Right ventricle myocardium superior (tissue), 1 donor: ENCODE results near the gene ST3GAL2. TPM values are rescaled to one million over a fixed set of nuclear protein-coding genes. Genes with fewer than 3 reads are reported as not detected.

Experiments used
- ATAC-seq: fragments of 200-7000 bp; cut with Tn5 transposase; one replicate; pipeline ENCODE4 v1.9.1; 2020; ENCODE audit warnings: mild to moderate bottlenecking; ENCODE audit not compliant: poor library complexity
- DNase-seq: peaks from one replicate; pipeline ENCODE4 v3.0.0-alpha.2; 2020
- intact Hi-C: fragments of 100-400 bp; cut with DNase I; formaldehyde crosslinking; loops from one replicate; pipeline ENCODE4 v1.11.2; 2022
- long read RNA-seq: library from polyadenylated mRNA; unstranded; transcript quantifications from one replicate; pipeline ENCODE4 v2.0.0, GENCODE V29; 2021
- total RNA-seq: library from RNA; stranded (reverse); fragmentation: NEBNext Ultra II Directional; extraction: Animal tissue kit (Norgen Biotek cat#: 25700); gene quantifications from one replicate; pipeline ENCODE4 v1.2.1, GENCODE V29; 2021
- donor health status: DM: no; HTN: yes; CAD: no; lungs with severe emphysema.

The ST3GAL2 gene, protein sequence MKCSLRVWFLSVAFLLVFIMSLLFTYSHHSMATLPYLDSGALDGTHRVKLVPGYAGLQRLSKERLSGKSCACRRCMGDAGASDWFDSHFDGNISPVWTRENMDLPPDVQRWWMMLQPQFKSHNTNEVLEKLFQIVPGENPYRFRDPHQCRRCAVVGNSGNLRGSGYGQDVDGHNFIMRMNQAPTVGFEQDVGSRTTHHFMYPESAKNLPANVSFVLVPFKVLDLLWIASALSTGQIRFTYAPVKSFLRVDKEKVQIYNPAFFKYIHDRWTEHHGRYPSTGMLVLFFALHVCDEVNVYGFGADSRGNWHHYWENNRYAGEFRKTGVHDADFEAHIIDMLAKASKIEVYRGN
- 19.6 TPM for total RNA-seq
- long read RNA-seq, full-length matches to known transcripts, result 35 of 57 reads
- long read RNA-seq, partial matches to known transcripts, result 3 of 57 reads
- long read RNA-seq, other reads (novel, unspliced or antisense), result 19 of 57 reads

DNA sequence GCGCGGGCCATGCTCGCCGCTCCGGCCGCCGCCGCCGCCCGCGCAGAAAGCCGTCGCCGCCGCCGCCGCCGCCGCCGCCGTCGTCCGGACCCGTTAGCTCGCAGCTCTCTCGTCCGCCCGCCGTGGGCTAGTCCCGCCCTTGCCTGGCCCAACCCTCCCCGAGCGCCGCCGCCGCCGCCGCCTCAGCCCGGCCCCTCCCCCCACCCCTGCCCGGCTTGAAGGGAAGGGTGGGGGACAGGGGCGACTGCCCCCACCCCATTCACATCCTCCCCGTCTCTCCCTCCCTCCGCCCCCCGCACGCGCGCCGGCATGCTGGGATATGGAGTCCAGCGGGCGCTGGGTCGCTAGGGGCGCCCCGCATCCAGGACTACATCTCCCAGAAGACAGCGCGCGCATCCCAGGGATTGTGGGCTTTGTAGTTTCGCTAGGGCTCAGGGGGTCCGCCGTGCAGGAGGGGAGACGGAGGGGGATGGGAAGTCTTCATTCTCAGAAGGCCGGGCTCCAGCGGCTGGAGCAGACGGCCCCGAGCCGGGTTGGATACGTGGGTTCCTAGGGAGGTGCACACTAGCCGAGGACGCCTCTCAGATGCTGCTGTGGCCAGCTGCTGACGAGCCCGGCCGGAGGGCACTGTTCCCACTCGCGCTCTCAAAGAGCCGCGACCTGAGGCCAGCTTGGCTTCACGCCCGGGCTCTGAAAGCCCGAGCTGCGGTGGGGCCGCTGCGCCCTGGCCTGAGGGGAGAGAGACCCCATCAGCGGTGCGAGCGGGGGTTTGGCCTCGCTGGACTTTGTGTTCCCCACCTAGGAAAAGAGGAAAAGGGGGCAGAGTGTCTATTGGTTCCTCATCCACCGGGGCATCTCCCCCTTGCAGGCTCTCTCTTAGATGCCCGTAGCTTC lies at the start of gene ST3GAL2:
ST3GAL2 (minus strand) TSS at position 132 of the 894 bp plus-strand sequence. CDS start 40,570 bp downstream, outside the sequence.
- intact Hi-C loops, result loop anchor here (5.0 kb wide), 1 partner anchor 52 kb away; no protein-coding TSS in a partner anchor
- peak; percentile 98 for ATAC-seq
- DNase-seq, result peak; percentile 97

DNA sequence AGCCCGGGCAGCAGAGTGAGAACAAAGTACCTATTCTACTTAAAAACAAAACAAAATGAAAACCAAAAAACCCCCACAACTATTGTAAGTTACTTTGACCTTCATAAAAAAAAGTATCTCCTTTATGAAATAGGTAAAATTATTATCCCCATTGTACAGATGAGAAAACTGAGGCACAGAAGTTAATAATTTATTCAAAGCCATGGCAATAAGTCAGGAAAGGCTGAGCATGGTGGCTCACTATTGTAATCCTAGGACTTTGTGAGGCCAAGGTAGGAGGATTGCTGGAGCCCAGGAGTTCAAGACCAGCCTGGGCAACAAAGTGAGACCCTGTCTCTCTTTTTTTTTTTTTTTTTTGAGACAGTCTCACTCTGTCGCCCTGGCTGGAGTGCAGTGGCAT lies 46.0 kb upstream of the ST3GAL2 start:
- ATAC-seq (no peak), DNase-seq (no peak)
- intact Hi-C loops, result no loop called here

DNA sequence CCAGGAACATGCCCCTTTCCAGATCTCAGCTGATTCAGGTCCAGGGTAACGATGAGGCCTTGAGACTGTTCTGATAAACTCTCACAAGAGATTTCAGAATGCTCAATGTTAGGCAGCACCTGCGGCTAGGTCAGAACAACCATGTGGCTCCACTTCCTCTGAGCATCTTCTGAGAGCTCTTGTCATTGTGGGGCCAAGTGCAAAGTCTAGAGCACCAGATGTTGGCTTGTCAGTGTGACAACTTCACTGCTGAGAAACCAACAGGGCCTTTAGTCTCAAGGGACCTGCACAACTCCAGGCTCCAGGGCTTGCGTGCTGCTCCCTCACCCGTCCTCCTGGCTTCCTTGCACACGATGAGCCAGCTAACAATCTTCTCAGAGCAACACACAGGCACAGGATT lies 44.5 kb upstream of the ST3GAL2 start:
- ATAC-seq (no peak), DNase-seq (no peak)
- intact Hi-C loops, result no loop called here

DNA sequence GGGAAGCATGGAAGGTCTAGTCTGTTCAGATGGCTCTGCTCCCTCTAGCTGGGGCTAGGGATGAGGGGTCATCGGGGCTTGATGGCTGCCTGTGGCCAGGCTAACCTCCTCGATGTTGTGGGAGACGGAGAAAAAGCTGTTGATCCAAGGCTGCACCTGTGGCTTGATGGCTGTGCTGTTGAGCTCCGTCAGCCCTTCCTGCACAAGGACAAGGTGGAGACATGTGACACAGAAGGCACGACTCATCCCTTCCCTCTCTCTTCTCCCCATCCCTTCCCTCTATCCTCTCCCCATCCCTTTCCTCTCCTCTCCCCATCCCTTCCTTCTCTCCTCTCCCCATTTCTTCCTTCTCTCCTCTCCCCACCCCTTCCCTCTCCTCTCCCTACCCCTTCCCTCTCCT lies 43.7 kb upstream of the ST3GAL2 start:
- DNase-seq (no peak), ATAC-seq (no peak)
- intact Hi-C loops, result no loop called here

DNA sequence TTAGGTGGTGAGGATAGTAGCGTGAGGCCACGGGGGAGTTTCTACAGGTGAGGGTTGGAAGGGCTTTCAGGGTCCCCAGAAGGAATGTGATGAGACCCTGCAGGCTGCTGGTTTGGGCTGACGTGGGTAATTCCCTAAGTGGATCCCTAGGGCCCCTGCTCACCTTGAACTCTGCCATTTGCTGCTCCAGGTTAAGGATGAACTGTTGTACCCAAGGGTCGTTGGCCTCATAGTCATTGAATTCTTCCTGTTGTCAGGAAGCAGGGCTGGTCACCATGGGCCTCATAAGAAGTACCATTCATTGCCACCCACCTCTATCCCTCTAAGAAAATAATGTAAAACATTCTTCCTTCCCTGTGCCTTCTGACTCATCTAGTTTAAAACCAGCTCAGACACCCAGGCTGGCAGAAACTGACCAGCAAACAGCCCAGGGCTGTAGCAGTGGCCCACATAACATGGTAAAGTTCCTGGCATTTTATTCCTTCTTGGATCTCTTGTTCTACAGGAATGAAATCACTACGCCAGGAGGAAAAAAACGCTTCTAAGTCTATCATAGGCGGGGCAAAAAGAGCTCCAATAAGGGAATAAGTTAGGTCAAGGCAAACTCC lies 43.1 kb upstream of the ST3GAL2 start:
- intact Hi-C loops, result no loop called here
- ATAC-seq (no peak), DNase-seq (no peak)

DNA sequence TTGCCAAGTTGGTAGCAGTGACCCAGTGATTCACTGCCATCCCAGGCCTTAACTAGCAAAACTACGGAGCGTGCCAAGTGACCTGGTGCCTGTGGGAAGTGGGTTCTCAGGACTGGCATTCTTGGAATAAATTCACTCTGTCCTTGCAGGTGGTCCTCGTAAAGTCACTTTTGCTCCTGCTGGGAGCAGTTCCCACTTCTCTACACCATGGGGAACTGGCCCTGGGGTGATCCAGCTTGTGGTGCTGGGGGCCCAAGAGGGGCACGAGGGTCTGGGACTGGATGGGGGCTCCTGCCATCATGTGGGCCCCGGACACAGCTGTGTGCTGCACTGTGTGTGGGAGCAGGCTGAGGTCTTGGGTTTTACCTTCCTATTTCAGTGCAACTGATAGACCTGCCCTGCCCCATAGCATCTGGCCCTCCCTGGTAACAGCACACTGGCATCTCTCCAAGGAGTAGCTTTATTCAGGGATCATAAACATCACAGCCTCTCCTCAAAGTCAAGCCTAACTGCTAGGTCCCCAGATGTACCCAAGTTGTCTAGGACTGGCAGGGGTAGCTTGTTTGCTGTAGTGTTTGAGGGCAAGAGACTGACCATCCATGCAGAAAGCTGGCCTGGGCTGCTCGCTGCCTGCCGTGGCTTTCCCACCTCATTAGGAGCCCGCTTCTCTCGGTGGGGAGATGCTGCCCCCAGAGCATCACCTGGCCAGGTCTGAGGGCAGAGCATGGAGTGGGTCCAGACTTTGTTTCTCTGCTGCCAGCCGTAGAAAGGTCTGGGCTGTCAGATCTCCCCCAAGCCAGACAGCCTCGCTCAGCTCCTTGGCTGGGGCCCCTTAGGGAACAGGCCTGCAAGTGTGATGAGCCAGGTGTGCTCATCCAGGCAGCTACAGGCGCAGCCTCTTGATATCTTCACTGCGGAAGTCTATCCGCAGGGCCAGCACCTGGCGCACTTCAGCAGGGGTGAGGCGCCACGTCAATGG lies 41.5 kb upstream of the ST3GAL2 start:
- intact Hi-C loops, result no loop called here
- DNase-seq (no peak), ATAC-seq (no peak)

DNA sequence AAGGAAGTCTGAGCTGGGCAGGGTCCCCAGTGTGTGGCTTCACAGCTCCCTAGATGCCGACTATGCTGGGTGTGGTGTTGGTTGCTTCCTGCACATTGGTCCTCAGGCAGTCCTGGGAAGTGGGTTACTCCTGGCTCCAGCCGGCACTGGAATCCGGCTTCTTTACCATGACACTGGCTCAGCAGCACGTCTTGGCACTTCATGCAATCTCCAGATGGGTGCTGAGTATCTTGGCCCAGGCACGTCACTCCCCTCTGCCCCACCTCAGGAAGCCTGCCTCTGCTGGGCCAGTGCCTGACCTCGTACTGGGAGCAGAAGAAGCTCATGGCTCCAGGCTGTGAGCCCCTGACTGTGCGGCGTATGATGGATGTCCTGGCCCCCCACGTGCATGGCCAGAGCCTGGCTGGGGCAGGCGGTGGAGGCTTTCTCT lies 40.0 kb upstream of the ST3GAL2 start:
- ATAC-seq (peak; percentile 28), DNase-seq (no peak)
- intact Hi-C loops, result loop anchor here (5.0 kb wide), 1 partner anchor 87 kb away; no protein-coding TSS in a partner anchor

DNA sequence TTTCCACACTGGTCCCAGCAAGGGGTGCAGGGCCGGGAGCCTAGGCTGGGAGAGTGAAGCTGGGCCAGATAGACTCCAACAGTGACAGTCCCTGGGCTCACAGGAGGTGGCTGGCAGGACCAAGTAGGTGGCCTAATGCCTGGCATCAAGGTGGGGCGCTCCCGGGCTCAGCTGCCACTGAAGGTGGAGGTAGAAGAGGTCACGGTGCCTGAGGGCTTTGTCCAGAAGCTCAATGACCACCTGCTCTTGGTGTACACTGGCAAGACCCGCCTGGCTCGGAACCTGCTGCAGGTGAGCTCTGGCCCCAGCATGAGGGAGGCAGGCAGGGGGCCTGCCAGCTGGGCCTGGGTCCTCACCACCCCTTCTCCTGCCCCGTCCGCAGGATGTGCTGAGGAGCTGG lies 39.3 kb upstream of the ST3GAL2 start:
- no peak for DNase-seq
- intact Hi-C loops, result loop anchor here (5.0 kb wide), 1 partner anchor 86 kb away; no protein-coding TSS in a partner anchor

DNA sequence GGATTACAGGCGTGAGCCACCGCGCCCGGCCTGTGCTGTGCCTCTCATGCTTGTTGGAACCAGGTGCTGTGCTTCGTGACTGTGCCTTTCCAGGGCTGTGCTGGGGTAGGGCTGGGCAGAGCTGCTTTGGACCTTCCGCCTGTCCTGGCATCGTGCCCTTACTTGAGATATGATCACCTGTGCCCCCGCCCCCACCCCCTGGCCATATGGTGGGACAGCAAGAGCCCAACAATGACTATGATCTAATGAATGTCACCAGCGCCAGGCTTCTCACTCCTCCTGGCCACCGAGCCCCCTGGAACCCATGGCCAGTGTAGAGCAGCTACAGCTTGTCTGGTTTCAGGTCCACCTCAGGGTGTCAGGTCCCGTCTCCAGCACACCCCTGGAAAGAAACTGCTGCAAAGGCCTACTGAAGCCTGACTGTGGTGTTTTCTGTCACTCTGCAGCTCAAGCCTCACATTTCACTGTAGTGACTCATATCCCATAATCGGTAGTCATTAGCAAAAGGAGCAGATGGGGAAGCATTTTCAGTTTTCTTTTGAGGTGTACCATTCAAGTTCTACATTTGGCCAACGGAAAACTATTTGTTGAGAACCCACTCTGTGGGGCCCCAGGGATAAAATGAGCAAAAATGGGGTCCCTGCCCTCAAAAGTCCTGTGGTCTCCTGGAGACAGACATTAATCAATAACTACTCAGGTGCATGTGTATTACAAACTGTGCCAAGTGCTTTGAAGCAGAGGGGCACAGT lies 37.5 kb upstream of the ST3GAL2 start:
- DNase-seq, result no peak
- peak; percentile 58 for ATAC-seq
- intact Hi-C loops, result loop anchor here (5.0 kb wide), 1 partner anchor 84 kb away; no protein-coding TSS in a partner anchor

More for the DNA sequence above, 39.3 kb upstream of the ST3GAL2 start:
- no peak for ATAC-seq

DNA sequence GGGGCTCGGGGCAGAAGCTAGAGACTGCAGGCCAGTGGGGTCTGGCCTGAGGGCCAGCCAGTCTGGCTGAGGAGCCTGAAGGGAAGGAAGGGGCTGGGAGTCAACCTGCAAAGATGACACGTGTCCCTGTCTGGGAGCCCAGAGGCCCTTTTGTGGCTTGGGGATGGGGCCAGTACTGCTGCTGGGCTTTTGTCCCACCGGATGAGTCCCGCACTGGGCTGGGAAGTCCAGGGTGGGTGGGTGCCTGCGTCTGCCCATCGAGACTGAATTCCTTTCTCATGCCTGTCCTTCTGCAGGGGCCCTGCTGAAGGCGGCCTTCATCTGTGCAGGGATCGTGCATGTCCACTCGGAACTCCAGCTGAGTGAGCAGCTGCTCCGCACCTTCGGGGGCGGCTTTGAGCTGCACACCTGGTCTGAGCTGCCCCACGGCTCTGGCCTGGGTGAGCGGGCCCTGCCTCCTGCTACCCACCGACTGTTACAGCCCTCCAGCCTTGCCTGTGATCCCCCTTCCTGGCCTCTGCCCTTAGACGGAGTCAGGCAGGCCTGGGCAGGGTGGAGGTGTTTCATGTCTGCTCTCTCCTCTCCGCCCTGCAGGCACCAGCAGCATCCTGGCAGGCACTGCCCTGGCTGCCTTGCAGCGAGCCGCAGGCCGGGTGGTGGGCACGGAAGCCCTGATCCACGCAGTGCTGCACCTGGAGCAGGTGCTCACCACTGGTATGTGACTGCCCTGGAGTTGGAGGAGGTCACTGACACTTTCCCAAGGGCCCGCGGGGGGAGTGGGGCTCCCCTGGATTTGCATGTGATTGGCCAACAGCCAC lies 36.4 kb upstream of the ST3GAL2 start:
- intact Hi-C loops, result loop anchor here (5.0 kb wide), 1 partner anchor 83 kb away; no protein-coding TSS in a partner anchor
- DNase-seq (no peak), ATAC-seq (no peak)

DNA sequence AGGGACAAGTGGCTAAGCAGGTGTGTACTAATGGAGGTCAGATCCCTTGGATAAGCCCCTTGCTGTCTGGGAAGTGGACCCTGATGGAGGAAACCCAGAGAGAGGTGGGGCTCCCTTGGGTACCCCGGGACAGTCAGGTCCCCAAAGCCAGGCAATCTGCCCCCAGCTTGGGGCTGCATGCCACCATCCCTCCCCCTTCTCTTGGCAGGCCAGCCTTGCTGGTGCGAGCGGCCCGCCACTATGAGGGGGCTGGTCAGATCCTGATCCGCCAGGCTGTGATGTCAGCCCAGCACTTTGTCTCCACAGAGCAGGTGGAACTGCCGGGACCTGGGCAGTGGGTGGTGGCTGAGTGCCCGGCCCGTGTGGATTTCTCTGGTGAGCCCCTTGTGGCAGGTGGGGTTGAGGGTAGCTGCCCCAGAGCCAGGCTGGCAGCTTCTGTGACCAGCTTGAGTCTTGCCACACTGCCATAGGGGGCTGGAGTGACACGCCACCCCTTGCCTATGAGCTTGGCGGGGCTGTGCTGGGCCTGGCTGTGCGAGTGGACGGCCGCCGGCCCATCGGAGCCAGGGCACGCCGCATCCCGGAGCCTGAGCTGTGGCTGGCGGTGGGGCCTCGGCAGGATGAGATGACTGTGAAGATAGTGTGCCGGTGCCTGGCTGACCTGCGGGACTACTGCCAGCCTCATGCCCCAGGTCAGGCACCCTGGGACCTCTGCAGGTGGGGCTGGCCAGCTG lies 35.6 kb upstream of the ST3GAL2 start:
- intact Hi-C loops, result loop anchor here (5.0 kb wide), 1 partner anchor 82 kb away; no protein-coding TSS in a partner anchor
- no peak for DNase-seq
- no peak for ATAC-seq

DNA sequence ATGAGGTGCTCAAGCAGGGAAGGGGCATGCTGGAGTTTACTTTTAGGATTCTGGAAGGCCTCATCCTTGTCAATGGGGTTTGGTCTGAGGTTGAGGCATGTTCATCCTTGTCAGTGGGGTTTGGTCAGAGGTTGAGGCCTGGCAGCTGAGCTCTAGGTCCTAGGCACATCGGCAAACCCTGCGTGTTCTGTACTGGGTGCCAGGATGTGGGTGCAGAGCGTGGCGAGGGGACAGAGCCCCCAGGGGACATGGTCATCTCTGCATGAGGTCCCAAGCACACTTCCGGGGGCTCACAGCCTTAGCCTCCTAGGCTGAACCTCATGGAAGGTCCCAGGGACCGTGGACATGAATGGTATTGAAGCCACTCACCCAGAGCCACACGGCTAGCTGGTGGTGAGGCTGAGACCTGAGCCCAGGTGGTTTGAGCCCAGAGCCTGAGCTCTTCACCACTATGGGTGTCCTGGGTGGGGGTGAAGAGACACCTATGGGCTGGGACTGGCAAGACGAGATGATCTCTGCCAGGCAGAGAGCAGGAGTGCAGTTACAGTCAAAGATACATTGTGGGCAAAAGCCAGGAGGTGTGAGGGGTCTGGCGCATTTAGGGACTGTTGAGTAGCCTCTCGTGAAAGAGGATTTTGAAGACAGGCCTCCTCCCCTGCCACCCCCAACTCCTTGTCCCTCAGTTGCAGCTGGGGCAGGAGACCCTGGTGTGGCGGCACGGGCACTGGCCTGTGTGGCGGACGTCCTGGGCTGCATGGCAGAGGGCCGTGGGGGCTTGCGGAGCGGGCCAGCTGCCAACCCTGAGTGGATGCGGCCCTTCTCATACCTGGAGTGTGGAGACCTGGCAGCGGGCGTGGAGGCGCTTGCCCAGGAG lies 34.8 kb upstream of the ST3GAL2 start:
- DNase-seq, result no peak
- no peak for ATAC-seq
- intact Hi-C loops, result no loop called here

DNA sequence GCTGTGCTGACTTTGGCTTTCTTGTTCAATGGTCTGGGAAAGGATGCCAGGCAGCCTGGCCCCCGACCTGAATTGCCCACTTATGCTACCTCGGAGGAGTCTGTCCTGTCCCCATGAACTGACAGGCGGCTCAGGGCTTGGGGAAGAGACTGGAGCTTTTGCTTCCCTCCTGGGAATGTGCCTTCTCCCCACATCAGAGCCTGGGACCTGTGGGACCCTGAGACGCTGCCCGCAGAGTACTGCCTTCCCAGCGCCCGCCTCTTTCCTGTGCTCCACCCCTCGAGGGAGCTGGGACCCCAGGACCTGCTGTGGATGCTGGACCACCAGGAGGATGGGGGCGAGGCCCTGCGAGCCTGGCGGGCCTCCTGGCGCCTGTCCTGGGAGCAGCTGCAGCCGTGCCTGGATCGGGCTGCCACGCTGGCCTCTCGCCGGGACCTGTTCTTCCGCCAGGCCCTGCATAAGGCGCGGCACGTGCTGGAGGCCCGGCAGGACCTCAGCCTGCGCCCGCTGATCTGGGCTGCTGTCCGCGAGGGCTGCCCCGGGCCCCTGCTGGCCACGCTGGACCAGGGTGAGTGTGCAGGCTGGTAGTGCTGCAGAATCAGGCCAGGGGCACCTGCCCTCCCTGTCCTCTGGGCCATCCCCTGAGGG lies 34.0 kb upstream of the ST3GAL2 start:
- intact Hi-C loops, result no loop called here
- DNase-seq (no peak), ATAC-seq (no peak)

DNA sequence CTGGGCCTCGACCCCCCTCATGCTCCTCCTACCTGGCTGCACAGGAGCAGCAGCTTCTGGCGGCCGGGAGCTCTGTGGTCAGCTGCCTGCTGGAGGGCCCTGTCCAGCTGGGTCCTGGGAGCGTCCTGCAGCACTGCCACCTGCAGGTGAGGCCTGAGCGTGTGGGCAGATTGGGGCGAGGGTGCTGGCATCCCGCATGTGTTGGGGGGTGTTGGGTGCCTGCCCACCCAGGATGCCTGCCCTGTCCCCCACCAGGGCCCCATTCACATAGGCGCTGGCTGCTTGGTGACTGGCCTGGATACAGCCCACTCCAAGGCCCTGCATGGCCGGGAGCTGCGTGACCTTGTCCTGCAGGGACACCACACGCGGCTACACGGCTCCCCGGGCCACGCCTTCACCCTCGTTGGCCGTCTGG lies 32.0 kb upstream of the ST3GAL2 start:
- intact Hi-C loops, result no loop called here
- peak; percentile 79 for ATAC-seq
- peak; percentile 66 for DNase-seq
